Measurements from ENCODE around the gene DAGLA. TPM values are rescaled to one million over a fixed set of nuclear protein-coding genes. Genes with fewer than 3 reads are reported as not detected.

Gene DAGLA
- total RNA-seq, 1 donor from 2014 or later, result 5.1 TPM

DNA sequence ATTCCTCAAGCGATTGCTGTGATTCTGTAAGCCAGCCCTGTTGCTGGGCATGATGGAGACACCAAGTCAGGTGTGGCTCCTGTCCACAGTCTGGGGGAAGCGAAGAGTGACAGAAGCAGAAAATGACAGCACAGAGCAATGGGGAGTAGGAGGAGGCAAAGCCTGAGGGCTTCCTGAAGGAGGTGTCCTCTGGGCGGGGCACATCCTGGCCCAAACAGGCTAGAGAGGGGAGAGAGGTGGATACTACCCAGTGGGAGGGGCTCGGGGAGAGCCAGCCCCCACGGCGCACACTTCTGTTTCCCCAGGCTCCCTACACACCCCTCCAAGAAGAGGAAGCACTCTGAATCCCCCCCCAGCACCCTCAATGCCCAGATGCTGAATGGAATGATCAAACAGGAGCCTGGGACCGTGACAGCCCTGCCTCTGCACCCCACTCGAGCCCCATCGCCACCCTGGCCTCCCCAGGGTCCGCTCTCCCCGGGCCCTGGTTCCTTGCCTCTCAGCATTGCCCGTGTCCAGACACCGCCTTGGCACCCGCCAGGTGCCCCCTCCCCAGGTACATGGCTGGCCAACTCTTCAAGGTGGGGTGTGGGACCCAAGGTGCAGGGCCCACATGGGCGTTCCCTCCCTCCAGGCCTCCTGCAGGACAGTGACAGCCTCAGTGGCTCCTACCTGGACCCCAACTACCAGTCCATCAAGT, 91.2 kb downstream of the DAGLA start:
- DNase-seq (ENCODE audit: extremely low spot score, unreplicated experiment), result no peak
- TF ChIP-seq CTCF (IDR thresholded peaks at IDR 0.05), result no peak
- Mint-ChIP-seq H3K4me3 (ENCODE audit: unreplicated experiment) (no peak overlapping the region), H3K4me1 (ENCODE audit: unreplicated experiment) (peaks cover 5% of the 10 kb centered on the region), H3K9me3 (ENCODE audit: unreplicated experiment) (no peaks in the 10 kb centered on the region), H3K36me3 (ENCODE audit: unreplicated experiment) (no peaks in the 10 kb centered on the region), H3K27ac (ENCODE audit: unreplicated experiment) (no peak overlapping the region), H3K27me3 (ENCODE audit: unreplicated experiment) (no peaks in the 10 kb centered on the region)

GRCh38 chr11:61771985-61772455, 91.8 kb downstream of the DAGLA start:
- H3K9me3 Mint-ChIP-seq (ENCODE audit: unreplicated experiment), result no peaks in the 10 kb centered on the region
- H3K27ac Mint-ChIP-seq (ENCODE audit: unreplicated experiment), result no peak overlapping the region
- H3K4me1 Mint-ChIP-seq (ENCODE audit: unreplicated experiment), result peaks cover 5% of the 10 kb centered on the region
- no peak for DNase-seq (ENCODE audit: extremely low spot score, unreplicated experiment)
- H3K4me3 Mint-ChIP-seq (ENCODE audit: unreplicated experiment), result no peak overlapping the region
- H3K27me3 Mint-ChIP-seq (ENCODE audit: unreplicated experiment), result no peaks in the 10 kb centered on the region
- no peaks in the 10 kb centered on the region for H3K36me3 Mint-ChIP-seq (ENCODE audit: unreplicated experiment)
- TF ChIP-seq CTCF (IDR thresholded peaks at IDR 0.05), result no peak

GRCh38 chr11:61773356-61773755, 93.2 kb downstream of the DAGLA start:
- Mint-ChIP-seq H3K27ac (ENCODE audit: unreplicated experiment) (no peak overlapping the region), H3K27me3 (ENCODE audit: unreplicated experiment) (no peaks in the 10 kb centered on the region), H3K4me3 (ENCODE audit: unreplicated experiment) (no peak overlapping the region), H3K36me3 (ENCODE audit: unreplicated experiment) (no peaks in the 10 kb centered on the region), H3K4me1 (ENCODE audit: unreplicated experiment) (peaks cover 5% of the 10 kb centered on the region), H3K9me3 (ENCODE audit: unreplicated experiment) (no peaks in the 10 kb centered on the region)
- no peak for DNase-seq (ENCODE audit: extremely low spot score, unreplicated experiment)
- TF ChIP-seq CTCF (IDR thresholded peaks at IDR 0.05), result no peak

DNA sequence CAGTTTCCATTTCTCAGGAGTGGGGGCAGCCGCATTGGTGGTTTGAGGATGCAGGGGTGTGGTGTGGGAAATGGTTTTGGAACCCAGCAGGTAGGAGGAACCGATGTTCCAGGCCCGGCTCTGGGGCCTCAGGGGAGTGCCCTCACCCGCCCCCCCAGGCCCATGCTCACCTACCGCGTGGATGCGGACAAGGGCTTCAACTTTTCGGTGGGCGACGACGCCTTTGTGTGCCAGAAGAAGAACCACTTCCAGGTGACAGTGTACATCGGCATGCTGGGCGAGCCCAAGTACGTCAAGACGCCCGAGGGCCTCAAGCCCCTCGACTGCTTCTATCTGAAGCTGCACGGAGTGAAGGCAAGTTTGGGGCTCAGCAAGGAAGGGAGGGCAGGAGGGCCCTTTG, 93.6 kb downstream of the DAGLA start:
- no peak overlapping the region for H3K27ac Mint-ChIP-seq (ENCODE audit: unreplicated experiment)

More for the DNA sequence above, 93.6 kb downstream of the DAGLA start:
- no peak for DNase-seq (ENCODE audit: extremely low spot score, unreplicated experiment)
- Mint-ChIP-seq H3K36me3 (ENCODE audit: unreplicated experiment) (no peaks in the 10 kb centered on the region), H3K9me3 (ENCODE audit: unreplicated experiment) (no peaks in the 10 kb centered on the region), H3K4me3 (ENCODE audit: unreplicated experiment) (no peak overlapping the region), H3K27me3 (ENCODE audit: unreplicated experiment) (no peaks in the 10 kb centered on the region), H3K4me1 (ENCODE audit: unreplicated experiment) (peaks cover 5% of the 10 kb centered on the region)
- no peak for TF ChIP-seq CTCF (IDR thresholded peaks at IDR 0.05)
